GM11168 (cell line): ENCODE results near the gene ATP5F1A.
"Not testable (repeated sequence)": the region's sequence is repeated elsewhere in the genome, so short reads cannot be mapped to it uniquely, and the experiment has no call there.

Experiments
- in situ Hi-C: fragments of 300-500 bp; cut with MboI; formaldehyde crosslinking; loops from one replicate; pipeline ENCODE4 v1.12.0; 2022; ENCODE audit warnings: low sequenced_read_pairs; ENCODE audit not compliant: unreplicated experiment

Gene ATP5F1A

DNA sequence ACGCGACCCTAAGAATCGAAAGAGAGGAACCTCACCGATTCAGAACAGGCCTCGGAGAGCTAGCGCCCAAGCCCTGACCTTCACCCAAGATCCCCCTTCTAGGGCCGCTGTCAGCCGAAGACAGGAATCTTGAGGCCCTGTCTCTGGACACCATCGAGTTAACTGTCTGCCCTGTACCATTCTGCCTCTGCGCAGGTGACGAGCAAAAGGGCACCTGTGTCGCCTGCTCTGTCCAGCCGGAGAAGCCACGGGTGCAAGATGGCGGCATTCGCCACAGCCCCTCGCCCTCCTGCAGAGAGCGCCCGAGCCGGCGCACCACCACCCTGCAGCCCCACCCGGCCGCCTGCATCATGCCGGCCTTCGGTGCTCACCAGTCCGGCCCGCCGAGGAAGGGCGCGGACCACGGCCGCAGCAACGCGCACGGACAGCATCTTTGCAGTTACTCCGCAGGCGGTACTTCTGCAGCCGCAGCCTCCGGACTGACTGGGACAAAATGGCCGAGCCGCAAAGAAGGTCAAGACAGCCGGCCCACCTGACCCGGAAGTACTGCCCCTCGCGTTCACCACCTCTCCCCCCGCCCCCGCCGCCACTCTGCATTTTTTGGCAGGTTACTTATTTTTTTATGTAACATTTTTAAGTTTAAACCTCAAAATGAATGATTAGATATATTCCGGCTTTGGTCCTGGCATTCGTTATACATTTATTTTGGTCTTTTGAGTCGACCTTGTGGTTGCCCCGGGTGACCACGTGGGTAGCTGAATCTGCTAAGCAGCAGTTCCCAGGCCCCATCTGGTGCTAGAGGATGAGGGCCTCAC is at the start of gene ATP5F1A:
Gene ATP5F1A, minus strand, starts transcription at position 496 of the 815 bp plus-strand sequence. Its CDS starts 65 bp downstream, at position 431.
- in situ Hi-C loops = no loop called here

DNA sequence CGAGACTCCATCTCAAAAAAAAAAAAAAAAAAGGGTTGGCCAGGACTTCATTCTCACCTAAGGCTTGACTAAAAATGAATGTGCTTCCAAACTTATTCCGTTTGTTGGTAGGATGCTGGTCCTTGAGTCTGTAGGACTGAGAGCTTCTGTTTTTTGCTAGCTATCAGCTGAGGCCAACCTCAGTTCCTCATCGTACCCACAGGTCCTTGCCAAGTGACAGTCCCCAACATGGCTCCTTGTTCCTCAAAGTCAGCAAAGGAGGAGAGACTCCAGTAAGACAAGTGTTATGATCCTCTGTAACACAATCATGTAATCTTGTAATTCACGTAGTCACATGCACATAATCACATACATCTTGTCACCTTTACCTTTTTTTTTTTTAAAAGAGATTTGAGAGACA is 43.1 kb upstream of the ATP5F1A start:
- in situ Hi-C loops = loop anchor here (10.0 kb wide), 2 partner anchors 344 to 524 kb away; no protein-coding TSS in a partner anchor

DNA sequence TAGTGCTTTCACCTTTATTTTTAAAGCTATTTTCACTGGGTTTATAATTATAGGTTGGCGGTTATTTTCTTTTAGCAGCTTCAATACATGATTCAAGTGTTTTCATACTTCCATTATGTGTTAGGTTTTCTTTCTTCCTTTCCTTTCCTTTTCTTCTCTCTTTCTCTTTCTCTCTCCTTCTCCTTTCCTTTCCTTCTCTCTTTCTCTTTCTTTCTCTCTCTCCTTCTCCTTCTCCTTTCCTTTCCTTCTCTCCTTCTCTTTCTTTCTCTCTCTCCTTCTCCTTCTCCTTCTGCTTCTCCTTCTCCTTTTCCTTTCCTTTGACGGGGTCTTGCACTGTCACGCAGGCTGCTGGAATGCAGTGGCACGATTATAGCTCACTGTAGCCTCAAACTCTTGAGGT is 42.1 kb upstream of the ATP5F1A start:
- in situ Hi-C loops = loop anchor here (10.0 kb wide), 2 partner anchors 345 to 525 kb away; no protein-coding TSS in a partner anchor

DNA sequence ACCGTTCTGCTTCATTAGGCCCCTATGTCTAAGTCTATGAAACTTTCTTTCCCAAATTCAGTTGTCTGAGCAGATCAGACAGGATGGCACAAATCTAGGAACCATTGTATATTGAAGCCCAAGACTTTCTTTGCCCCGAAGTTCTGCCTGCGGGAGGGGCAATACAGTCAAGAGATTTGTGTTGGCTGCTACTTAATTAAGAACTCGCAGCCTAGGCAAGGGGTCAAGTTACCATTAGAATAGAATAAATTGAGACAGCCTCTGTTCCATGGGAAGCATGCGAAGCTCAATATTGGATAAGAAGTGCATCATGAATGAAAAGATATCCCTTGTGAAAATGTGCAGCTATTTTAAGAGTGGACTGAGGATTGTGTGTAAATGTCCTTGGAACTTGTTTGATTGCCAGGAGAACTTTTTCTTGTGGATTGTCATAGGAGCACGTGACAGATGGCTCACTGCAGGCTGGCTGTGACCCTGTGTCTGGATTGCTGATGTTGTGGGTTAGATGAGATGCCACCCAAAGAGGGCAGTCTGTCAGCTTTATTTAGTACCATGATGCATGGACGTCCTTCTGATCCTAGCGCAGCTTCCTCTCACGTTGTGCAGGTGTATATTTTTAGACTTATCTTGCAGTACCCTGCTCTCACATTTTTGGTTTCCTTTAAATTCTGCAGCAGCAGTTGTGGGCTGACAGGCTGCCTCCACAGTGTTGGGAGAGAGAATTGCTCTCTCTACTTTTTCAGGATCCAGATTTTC is 37.0 kb upstream of the ATP5F1A start:
- in situ Hi-C loops = no loop called here

DNA sequence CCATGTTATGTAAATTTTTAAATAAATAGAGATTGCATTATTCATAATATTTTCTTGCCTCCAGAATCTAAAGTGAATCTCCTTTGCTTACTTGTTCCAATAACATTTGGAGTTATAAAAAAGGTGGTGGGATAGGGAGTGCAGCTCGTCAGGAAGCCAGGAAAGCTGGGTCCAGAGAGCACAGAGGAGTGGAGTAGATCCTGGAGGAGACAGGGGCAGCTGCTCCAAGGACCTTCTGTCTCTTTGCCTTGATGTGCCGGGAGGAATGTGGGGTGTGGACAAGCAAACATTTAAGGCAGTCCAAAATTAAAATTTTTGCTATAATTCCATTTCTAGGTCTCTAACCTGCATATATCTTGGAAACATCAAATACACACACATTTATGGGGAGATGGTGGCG is 35.4 kb upstream of the ATP5F1A start:
- in situ Hi-C loops = no loop called here

DNA sequence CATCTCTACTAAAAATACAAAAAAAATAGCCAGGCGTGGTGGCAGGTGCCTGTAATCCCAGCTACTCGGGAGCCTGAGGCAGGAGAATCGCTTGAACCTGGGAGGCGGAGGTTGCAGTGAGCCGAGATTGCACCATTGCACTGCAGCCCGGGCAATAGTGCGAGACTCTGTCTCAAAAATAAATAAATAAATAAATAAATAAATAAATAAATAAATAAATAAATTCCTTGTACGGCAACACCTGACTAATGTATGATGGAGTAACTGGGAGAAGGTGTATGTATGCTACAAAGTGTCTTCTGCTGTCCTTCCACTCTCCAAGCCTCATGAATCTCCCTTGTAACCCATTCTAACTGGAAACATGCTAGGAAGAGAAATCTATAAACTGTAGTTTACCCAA is 32.5 kb upstream of the ATP5F1A start:
- in situ Hi-C loops = not testable (repeated sequence)

DNA sequence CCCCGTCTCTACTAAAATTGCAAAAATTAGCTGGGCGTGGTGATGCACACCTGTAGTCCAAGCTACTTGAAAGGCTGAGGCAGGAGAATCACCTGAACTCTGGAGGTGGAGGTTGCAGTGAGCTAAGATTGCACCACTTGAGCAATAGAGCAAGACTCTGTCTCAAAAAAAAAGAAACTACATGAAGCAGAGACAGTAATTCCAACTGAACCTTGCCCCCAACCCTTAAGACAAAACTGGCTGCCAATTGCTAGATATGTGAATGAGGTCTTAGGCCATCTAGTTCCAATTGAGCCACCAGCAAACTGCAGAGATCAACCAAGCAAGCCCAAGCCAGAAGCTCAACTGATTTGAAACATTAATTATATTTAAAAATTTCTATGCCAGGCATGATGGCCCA is 32.0 kb upstream of the ATP5F1A start:
- in situ Hi-C loops = no loop called here

DNA sequence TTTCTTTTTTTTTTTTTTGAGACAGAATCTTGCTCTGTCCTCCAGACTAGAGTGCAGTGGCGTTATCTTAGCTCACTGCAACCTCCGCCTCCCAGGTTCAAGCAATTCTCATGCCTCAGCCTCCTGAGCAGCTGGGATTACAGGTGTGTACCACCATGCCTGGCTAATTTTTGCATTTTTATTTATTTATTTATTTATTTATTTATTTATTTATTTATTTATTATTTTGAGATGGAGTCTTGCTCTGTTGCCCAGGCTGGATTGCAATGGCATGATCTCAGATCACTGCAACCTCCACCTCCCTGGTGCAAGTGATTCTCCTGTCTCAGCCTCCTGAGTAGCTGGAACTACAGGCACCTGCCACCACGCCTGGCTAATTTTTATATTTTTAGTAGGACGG is 28.5 kb upstream of the ATP5F1A start:
- in situ Hi-C loops = not testable (repeated sequence)

DNA sequence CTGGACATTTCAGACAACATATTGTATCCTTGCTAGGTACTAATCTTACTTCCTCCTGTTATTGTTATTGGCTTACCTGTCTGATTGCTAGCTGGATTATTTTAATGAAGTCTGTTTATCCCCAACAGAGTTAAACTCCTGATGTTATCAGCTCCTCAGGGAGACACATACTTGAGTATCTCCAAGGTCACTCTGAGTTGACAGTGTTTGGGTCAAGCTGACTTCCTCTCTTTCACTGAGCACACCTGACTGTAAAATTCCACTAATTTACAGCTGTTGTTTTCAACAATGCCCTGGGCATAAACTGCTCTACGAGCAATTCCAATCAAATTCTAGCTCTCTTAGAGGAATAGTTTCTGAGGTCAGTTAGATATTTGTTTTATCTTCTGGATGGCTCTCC is 15.7 kb upstream of the ATP5F1A start:
- in situ Hi-C loops = no loop called here

DNA sequence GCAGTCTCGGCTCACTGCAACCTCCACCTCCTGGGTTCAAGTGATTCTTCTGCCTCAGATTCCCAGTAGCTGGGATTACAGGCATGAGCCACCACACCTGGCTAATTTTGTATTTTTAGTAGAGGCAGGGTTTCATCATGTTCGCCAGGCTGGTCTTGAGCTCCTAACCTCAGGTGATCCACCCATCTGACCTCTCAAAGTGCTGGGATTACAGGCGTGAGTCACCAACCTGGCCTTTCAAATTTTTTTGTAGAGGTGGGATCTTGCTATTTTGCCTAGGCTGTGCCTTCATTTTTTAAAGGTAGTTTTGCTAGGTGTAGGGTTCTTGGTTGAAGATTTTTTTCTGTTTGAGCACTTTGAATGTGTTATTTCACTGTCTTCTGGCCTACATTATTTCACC is 12.3 kb upstream of the ATP5F1A start:
- in situ Hi-C loops = no loop called here

DNA sequence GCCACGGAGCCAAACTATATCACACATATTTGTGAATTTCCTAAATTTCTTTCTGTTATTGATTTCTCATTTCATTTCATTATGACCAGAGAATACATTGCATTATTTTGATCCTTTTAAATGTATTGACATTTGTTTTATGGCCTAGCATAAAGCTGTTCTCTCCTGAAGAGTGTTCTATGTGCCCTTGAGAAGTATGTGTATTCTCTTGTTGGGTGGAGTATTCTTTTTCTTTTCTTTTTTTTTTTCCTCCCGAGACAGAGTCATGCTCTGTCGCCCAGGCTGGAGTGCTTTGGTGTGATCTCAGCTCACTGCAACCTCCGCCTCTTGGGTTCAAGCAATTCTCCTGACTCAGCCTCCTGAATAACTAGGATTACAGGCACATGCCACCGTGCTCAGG is 11.3 kb upstream of the ATP5F1A start:
- in situ Hi-C loops = no loop called here

DNA sequence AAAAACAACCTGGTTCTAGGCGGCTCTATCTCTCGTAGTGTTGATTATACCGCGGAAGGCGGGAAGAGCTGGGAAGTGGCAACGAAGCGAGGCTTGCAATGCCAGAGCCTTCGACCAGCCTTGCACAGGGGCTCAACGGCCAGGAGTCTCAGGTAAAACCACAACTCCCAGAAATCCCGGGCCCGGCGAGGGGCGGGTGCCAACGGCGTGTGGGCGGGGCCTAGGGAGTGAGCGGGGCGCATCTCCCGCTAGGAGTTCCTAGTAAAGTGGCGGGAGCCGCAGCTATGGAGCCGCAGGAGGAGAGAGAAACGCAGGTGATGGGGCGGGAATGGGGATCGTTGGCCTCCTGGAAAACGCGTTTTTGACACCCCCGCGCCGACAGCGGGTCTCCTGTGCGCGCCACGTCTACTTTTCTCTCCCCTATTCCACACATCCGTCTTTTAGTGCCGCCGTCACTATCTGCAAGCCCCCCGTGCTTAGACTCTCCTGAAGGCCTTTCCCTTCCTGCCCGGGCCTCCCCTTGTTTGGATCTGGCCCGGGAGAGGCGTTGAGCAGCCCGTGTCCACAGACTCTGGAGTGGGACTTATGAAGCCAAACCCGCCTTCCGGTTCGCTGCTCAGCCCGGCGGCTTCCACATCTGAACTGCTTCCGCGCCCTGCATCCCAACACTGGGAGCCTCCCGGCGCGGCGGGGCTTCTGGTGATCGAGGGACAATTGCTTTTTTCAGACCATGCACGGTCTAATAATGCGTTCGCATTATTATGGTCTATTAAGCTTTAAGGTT is 6.2 kb upstream of the ATP5F1A start, which contains the start of gene HAUS1:
Gene HAUS1, plus strand, starts transcription at position 258 of the 784 bp plus-strand sequence. Its CDS starts 27 bp downstream, at position 285.
- in situ Hi-C loops = no loop called here

DNA sequence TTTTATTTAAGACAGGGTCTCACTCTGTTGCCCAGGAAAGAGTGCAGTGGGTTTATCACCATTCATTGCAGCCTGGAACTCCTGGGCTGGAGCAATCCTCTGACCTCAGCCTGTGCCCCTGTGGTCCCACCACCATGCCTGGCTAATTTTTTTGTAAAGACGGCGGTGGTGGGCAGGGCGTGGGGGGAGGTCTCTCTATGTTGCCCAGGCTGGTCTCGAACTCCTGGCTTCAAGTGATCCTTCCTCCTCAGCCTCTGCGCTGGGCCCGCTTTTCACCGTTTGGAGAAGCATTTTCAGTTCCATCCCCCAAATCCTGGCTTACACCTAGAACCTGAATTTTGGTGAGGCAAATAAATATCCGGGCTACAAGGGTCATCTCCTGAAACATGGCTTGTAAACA is 1.4 kb upstream of the ATP5F1A start:
- in situ Hi-C loops = no loop called here

DNA sequence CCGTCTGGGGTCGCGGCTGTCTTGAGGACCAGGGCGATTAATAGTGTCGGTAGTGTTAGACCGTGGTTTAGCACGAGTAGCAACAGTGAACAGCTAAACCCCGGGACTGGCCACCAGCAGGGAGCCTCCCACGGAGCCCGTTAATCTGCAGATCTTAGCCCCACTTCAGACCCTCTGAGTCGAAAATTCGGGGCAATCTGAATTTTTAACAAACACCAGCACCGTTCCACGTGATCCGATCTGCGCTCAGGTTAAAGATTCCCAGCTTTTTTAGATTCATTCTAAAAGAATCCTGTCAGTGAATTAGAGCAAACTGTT is 479 bp upstream of the ATP5F1A start:
- in situ Hi-C loops = no loop called here

DNA sequence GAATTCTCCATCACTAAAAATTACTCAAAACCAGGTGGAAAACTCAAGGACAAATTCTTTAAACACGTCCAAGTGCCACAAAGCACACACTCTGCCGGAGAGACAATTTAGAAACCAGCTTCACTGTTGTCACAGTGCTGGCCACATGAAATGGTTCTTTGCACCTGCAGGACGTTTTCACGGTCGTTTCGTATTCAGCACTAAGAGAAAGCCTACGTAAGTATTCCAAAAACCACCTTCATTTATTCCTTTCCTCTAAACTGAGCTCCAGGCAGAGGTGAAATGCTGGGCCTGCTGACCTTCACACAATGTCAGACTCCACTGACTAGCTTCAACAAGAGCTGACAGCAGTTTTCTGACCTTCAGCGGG is 680 bp downstream of the ATP5F1A start:
- in situ Hi-C loops = no loop called here

DNA sequence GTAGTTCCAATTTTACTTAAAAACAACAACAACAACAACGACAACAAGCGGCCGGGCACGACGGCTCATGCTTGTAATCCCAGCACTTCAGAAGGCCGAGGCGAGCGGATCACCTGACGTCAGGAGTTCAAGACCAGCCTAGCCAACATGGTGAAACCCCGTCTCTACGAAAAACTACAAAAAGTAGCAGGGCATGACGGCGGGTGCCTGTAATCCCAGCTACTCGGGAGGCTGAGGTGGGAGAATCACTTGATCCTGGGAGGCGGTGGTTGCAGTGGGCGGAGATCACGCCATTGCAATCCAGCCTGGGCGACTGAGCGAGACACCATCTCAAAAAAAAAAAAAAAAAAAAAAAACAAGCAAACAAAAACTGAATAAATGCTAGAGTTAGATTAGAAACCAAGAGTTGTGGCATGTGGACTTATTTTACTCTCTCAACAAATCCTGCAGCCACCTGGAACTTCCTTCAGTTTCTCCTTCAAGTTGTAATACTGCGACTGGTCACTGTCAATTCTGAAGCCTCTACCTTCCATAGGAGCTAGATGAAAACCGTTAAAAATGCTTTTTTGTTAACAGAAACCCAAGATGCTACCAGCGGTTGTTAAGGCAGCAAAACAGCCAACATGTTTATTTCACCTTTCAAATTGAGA is 1.3 kb downstream of the ATP5F1A start:
- in situ Hi-C loops = no loop called here

DNA sequence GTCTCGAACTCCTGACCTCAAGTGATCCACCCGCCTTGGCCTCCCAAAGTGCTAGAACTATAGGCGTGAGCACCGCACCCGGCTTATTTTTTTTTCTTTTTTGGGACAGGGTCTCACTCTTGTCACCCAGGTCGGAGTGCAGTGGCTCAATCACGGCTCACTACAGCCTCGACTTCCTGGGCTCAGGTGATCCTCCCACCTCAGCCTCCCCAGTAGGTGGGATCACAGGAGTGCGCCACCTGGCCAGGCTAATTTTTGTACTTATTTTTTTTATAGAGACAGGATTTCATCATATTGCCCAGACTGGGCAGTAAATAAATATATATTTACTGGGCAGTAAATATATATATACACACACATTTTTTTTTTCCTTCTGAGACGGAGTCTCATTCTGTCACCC is 2.6 kb downstream of the ATP5F1A start:
- in situ Hi-C loops = no loop called here

DNA sequence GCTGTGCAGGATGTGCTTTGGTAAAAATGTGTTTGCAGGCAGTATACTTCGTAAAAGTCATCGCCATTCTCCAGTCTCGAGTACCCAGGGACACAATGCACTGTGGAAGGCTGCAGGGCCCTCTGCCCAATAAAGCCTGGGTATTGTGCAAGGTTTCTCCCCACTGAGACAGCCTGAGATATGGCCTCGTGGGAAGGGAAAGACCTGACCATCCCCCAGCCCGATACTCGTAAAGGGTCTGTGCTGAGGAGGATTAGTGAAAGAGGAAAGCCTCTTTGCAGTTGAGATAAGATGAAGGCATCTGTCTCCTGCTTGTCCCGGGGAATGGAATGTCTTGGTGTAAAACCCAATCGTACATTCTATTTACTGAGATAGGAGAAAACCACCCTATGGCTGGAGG is 9.6 kb downstream of the ATP5F1A start:
- in situ Hi-C loops = not testable (repeated sequence)

DNA sequence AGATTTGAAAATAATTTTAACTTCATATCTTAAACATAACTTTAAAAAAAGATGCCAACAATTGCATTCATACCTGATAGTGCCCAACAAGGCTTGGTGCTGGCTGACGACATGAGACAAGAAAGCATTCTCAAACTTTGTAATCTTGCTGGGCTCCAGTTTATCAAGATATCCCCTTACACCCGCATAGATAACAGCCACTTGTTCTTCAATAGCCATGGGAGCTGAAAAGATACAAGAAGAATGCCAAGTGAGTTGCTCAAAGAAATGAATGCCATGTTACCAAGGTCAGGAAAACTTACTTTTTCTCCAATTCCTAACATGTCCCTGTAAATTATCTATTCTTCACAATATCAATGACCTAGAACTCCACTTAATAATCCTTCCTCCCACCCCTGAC is 13.7 kb downstream of the ATP5F1A start:
- in situ Hi-C loops = no loop called here

DNA sequence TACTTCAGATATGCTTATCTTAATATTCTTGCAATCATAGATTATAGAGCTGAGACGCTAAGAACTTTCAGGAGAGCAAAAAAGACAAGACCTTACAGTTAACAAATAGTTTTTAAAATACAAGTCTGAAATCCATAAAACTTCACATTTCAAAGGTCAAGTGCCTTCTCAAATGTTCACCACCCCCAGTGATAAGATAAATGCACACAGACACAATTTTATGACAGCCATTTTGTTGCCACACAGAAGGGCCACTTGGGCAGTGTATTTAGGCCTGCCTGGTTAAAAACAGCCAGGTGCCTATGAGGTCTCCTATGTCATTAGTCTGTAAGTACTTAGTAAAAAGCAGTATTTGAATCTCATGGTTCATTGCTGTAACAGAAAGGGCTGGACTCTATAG is 17.9 kb downstream of the ATP5F1A start:
- in situ Hi-C loops = no loop called here
